ENCODE data around the gene BACH2. TPM values are rescaled to one million over a fixed set of nuclear protein-coding genes. Genes with fewer than 3 reads are reported as not detected.

The BACH2 gene
- total and polyA plus RNA-seq, 10 of the 15 experiments (the other 5 are each of a cell fraction or from before 2014, with no cell fraction given) = 0.03 to 0.28 (median 0.04) TPM; not detected in 3

GRCh38 chr6:89948876-89949275 is 347.8 kb downstream of the BACH2 start:
- FAIRE-seq = no peak
- no peak for DNase-seq (ENCODE audit: low read depth, low spot score)
- Histone ChIP-seq H3K4me1 (ENCODE audit: control insufficient read depth, insufficient read depth, low read length) (no peaks in the 10 kb centered on the region), H3K36me3 (ENCODE audit: control insufficient read depth in 2 of 2, insufficient read depth in 2 of 2, low read length in 1 of 2) (no peaks in the 10 kb centered on the region), H3K9ac (ENCODE audit: control insufficient read depth, insufficient read depth, low read length) (no peak overlapping the region), H3K4me2 (ENCODE audit: control insufficient read depth, insufficient read depth) (no peak overlapping the region), H2AFZ (ENCODE audit: control insufficient read depth, low read depth, low read length) (no peak overlapping the region), H3K4me3 (no peak overlapping the region), H4K20me1 (ENCODE audit: control insufficient read depth, insufficient read depth) (no peaks in the 10 kb centered on the region), H3K79me2 (ENCODE audit: control insufficient read depth, insufficient read depth, low read length) (no peaks in the 10 kb centered on the region), H3K9me3 (replicated peaks; ENCODE audit: control insufficient read depth, insufficient read depth, low read length) (peaks cover 2% of the 10 kb centered on the region; the same call in 2 of the 3 replicates), H3K27me3 (replicated peaks in 1 of 2; ENCODE audit: control insufficient read depth in 2 of 2, insufficient read depth in 2 of 2, low read length in 1 of 2) (no peaks in the 10 kb centered on the region; a peak in 1 of 4 replicates), H3K27ac (ENCODE audit: control insufficient read depth, insufficient read depth) (no peak overlapping the region)
- RAD21 ChIA-PET (ENCODE audit: unreplicated experiment) = no interaction called here
- SMC1A ChIA-PET (ENCODE audit: uncharacterized antibody, unreplicated experiment) = no interaction called here
- no TSS peak for BruUV-seq (replicated peaks)
- CTCF ChIA-PET = interaction anchor here (1.5 kb wide), 1 partner anchor 9 kb away, joined by 4 read pairs; no protein-coding TSS in a partner anchor
- WGBS (ENCODE audit: insufficient coverage, insufficient replicate concordance, low lambda C conversion rate, missing lambda C conversion rate) = 58% methylated on average over 5 of the region's 5 CpGs
- in situ Hi-C loops (cut with MboI) = loop anchor here (10.0 kb wide), 1 partner anchor 446 kb away; no protein-coding TSS in a partner anchor
- POLR2A ChIA-PET = no interaction called here
- intact Hi-C loops (cut with micrococcal nuclease; ENCODE audit: unreplicated experiment) = no loop called here
- no peak for ATAC-seq
- TF ChIP-seq HSF1 (IDR thresholded peaks at IDR 0.05; ENCODE audit: low read depth, low read length) (no peak), RUNX3 (IDR thresholded peaks at IDR 0.05; ENCODE audit: low read length) (no peak), ZNF217 (IDR thresholded peaks at IDR 0.05) (no peak), MTA3 (IDR thresholded peaks at IDR 0.05; ENCODE audit: borderline replicate concordance, low read length) (no peak), FOXM1 (IDR thresholded peaks at IDR 0.05; ENCODE audit: low read depth, low read length) (no peak), SIX5 (IDR thresholded peaks at IDR 0.05; ENCODE audit: low read depth, low read length, severe bottlenecking) (no peak), HDAC2 (IDR thresholded peaks at IDR 0.05) (no peak), ASH2L (IDR thresholded peaks at IDR 0.05; ENCODE audit: borderline replicate concordance, low read depth) (no peak), ATF7 (IDR thresholded peaks at IDR 0.05; ENCODE audit: low read depth) (no peak), GATAD2B (conservative IDR thresholded peaks at IDR 0.05; ENCODE audit: low read depth) (no peak), BRCA1 (IDR thresholded peaks at IDR 0.05; ENCODE audit: low read depth, low read length) (no peak), MLLT1 (IDR thresholded peaks at IDR 0.05) (no peak), ZNF687 (IDR thresholded peaks at IDR 0.05) (no peak), CEBPZ (IDR thresholded peaks at IDR 0.05; ENCODE audit: low read depth, low read length) (no peak)
